GM12878 (cell line): ENCODE data around the gene GPR137B. TPM values are rescaled to one million over a fixed set of nuclear protein-coding genes. Genes with fewer than 3 reads are reported as not detected.

Experiments used
- BCLAF1 ChIP-seq: fragments of 450-650 bp; IDR thresholded peaks from 2 replicates; pipeline ENCODE4 v1.6.1; 2017; ENCODE audit warnings: antibody characterized with exemption, mild to moderate bottlenecking, moderate library complexity
- BHLHE40 ChIP-seq, 2 experiments: fragments of 450-650 bp in 1 of 2; IDR thresholded peaks; 2 replicates each; pipeline ENCODE4 v1.6.1; 2011 to 2017; ENCODE audit warnings: low read depth in 2 of 2, borderline replicate concordance in 1 of 2, improper control_type of control experiment in 1 of 2, low read length in 1 of 2, mild to moderate bottlenecking in 1 of 2
- CBFB ChIP-seq: IDR thresholded peaks from 2 replicates; pipeline ENCODE4 v1.6.1; 2016; ENCODE audit warnings: antibody characterized with exemption, low read depth
- CREM ChIP-seq: IDR thresholded peaks from 2 replicates; pipeline ENCODE4 v1.6.1; 2014; ENCODE audit warnings: antibody characterized with exemption, low read depth
- CTCF ChIP-seq, 3 experiments: IDR thresholded peaks in 2 of 3; conservative IDR thresholded peaks in 1 of 3; 2 replicates each; pipeline ENCODE4 v1.5.1; 2011; ENCODE audit warnings: low read depth in 3 of 3, low read length in 3 of 3, mild to moderate bottlenecking in 3 of 3, control low read depth in 2 of 3, moderate library complexity in 2 of 3, inconsistent platforms in 1 of 3, mixed read lengths in 1 of 3; ENCODE audit not compliant: control insufficient read depth in 2 of 3, insufficient read depth in 1 of 3; ENCODE audit errors: extremely low read depth in 1 of 3
- E4F1 ChIP-seq: fragments of 450-650 bp; IDR thresholded peaks from 2 replicates; pipeline ENCODE4 v1.6.1; 2018; ENCODE audit warnings: borderline replicate concordance, mild to moderate bottlenecking; ENCODE audit not compliant: partially characterized antibody
- ESRRA ChIP-seq: IDR thresholded peaks from 2 replicates; pipeline ENCODE4 v1.6.1; 2012; ENCODE audit warnings: mild to moderate bottlenecking, low read length, improper control_type of control experiment
- GATAD2B ChIP-seq: fragments of 450-650 bp; conservative IDR thresholded peaks from 2 replicates; pipeline ENCODE4 v1.6.1; 2017; ENCODE audit warnings: low read depth, mild to moderate bottlenecking, moderate library complexity
- HCFC1 ChIP-seq: fragments of 150-350 bp; IDR thresholded peaks from 2 replicates; pipeline ENCODE4 v1.6.1; 2014; ENCODE audit warnings: low read length
- JUND ChIP-seq: IDR thresholded peaks from 2 replicates; pipeline ENCODE4 v1.6.1; 2012; ENCODE audit warnings: low read depth, mild to moderate bottlenecking, low read length, improper control_type of control experiment, moderate library complexity
- KLF5 ChIP-seq: fragments of 450-650 bp; IDR thresholded peaks from 2 replicates; pipeline ENCODE4 v1.6.1; 2014; ENCODE audit warnings: mild to moderate bottlenecking; ENCODE audit not compliant: partially characterized antibody
- NKRF ChIP-seq: fragments of 450-650 bp; conservative IDR thresholded peaks from 2 replicates; pipeline ENCODE4 v1.6.1; 2017; ENCODE audit warnings: mild to moderate bottlenecking, moderate library complexity
- PBX3 ChIP-seq: IDR thresholded peaks from 2 replicates; pipeline ENCODE4 v1.6.1; 2011; ENCODE audit warnings: mild to moderate bottlenecking, low read depth, low read length, moderate library complexity; ENCODE audit not compliant: insufficient replicate concordance
- RB1 ChIP-seq: fragments of 450-650 bp; formaldehyde crosslinking; IDR thresholded peaks from 2 replicates; pipeline ENCODE4 v1.6.1; 2017; ENCODE audit warnings: mild to moderate bottlenecking, borderline replicate concordance
- SMAD1 ChIP-seq: fragments of 450-650 bp; IDR thresholded peaks from 2 replicates; pipeline ENCODE4 v1.6.1; 2018; ENCODE audit warnings: mild to moderate bottlenecking, low read depth; ENCODE audit not compliant: partially characterized antibody
- SMARCA5 ChIP-seq: fragments of 450-650 bp; IDR thresholded peaks from 2 replicates; pipeline ENCODE4 v1.6.1; 2017; ENCODE audit warnings: mild to moderate bottlenecking
- ZNF207 ChIP-seq: fragments of 450-650 bp; IDR thresholded peaks from 2 replicates; pipeline ENCODE4 v1.6.1; 2014; ENCODE audit warnings: antibody characterized with exemption, mild to moderate bottlenecking, borderline replicate concordance
- polyA plus RNA-seq, 11 experiments: library from polyadenylated mRNA; depleted of rRNA in 4 of 11; unstranded in 6 of 11; stranded (reverse) in 5 of 11; fragments of >200 nt; fragmentation: Nextera tagmentation in 4 of 11; fragmentation: Illumina TruSeq in 1 of 11; extraction: Ambion mirVana in 4 of 11; extraction: Trizol in 1 of 11; gene quantifications; 1 replicate in 1 of 11; 2 replicates in 10 of 11; pipeline versions ENCODE4 v1.2.1 to v1.2.3, GENCODE V29; 2011 to 2016; ENCODE audit warnings: inconsistent platforms in 2 of 11, missing spikeins in 2 of 11, low read depth in 1 of 11
- total RNA-seq, 4 experiments: library from RNA; depleted of rRNA in 3 of 4; stranded (reverse); fragments of >200 nt in 3 of 4; fragmentation: Illumina TruSeq in 1 of 4; extraction: Trizol in 1 of 4; gene quantifications; 2 replicates each; pipeline versions ENCODE4 v1.2.1 to v1.2.3, GENCODE V29; 2013 to 2021

The GPR137B gene
- total and polyA plus RNA-seq, 10 of the 15 experiments (the other 5 are each of a cell fraction or from before 2014, with no cell fraction given): 5.4 to 20.8 (median 12.5) TPM

- TF ChIP-seq CTCF (IDR thresholded peaks at IDR 0.05 in 2 of 3, conservative IDR thresholded peaks at IDR 0.05 in 1 of 3; ENCODE audit: control insufficient read depth in 2 of 3, extremely low read depth in 1 of 3, insufficient read depth in 1 of 3, low read depth in 3 of 3, low read length in 3 of 3): no peak
- peak; percentile 76 for TF ChIP-seq SMARCA5
- TF ChIP-seq JUND: peak; percentile 13; the same call in 1 of the 2 replicates
- peak; percentile 94 for TF ChIP-seq NKRF
- TF ChIP-seq ESRRA: no peak
- peak; percentile 45 to 72; a peak in 3 of 4 replicates for TF ChIP-seq BHLHE40 (IDR thresholded peaks at IDR 0.05; ENCODE audit: borderline replicate concordance in 1 of 2, low read depth in 2 of 2, low read length in 1 of 2)
- TF ChIP-seq ZNF207: peak; percentile 59; the same call in 1 of the 2 replicates
- TF ChIP-seq E4F1: no peak
- peak; percentile 99 for TF ChIP-seq GATAD2B
- TF ChIP-seq CBFB: no peak
- TF ChIP-seq RB1: peak; percentile 80; the same call in 1 of the 2 replicates
- peak; percentile 88 for TF ChIP-seq KLF5
- peak; percentile 74 for TF ChIP-seq BCLAF1
- peak; percentile 35 for TF ChIP-seq PBX3
- TF ChIP-seq HCFC1: no peak
- TF ChIP-seq SMAD1: no peak
- TF ChIP-seq CREM: no peak
Observed at GRCh38 chr1:236142253-236143103, at the start of gene GPR137B (continued).
